Astrocyte of the spinal cord (primary cell): ENCODE data around the gene CTU2.

Experiments used
- DNase-seq: peaks from one replicate; pipeline ENCODE4 v3.0.0; 2011; ENCODE audit warnings: low read depth, low spot score
- H3K4me3 ChIP-seq: 2 replicates; pipeline ENCODE4 v1.5.1; 2011; ENCODE audit warnings: low read depth, mild to moderate bottlenecking, low read length, moderate library complexity
- CTCF ChIP-seq: IDR thresholded peaks from 2 replicates; pipeline ENCODE4 v1.5.1; 2012; ENCODE audit warnings: low read depth, mild to moderate bottlenecking, low read length, inconsistent platforms
- in situ Hi-C: cut with HindIII; loops from 2 replicates; pipeline ENCODE4 v1.10.0; 2017; ENCODE audit warnings: low sequenced_read_pairs

The CTU2 gene

DNA sequence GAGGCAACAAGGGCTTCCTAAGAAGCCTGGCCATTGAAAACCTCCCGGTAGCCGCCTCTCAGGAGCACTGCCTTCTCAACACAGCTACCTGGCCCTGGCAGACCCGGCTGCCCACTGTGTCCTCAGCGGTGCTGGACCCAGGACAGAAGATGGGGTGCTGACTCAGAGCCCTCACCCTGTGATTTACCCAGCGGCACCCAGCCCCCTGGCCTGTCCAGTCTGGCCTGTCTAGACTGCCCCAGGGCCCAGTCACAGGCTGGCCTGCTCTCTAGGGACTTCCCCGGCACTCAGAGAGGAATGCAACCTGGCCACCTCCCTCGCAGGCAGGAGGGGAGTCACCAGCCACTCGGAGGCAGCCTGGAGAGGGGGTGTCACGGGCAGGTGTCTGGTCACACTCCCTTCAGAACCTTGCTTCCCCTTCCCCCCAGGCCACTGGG is 58.6 kb downstream of the CTU2 start:
- no peak for DNase-seq
- in situ Hi-C loops, result no loop called here
- no peak for TF ChIP-seq CTCF
- H3K4me3 ChIP-seq, result no peak overlapping the region
